ENCODE data around the gene RHBDL1.

RHBDL1 gene

DNA sequence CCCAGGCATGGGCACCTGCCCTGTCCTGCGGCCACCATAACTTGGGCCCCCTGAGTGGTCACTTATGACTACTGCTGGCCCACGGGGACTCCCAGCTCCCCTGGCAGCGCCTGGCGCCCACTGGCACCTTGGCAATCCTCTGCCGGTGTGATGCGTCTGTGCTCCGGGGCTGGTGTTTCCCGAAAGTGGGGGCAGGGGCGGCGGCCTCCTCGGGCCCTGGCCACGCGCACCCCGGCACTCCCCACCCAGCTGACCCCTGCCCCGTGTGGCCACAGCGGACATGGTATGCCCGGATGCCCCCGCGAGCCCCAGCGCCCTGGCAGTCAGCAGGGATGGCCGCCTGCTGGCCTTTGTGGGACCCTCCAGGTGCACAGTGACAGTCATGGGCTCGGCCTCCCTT lies 18.0 kb upstream of the RHBDL1 start:
- FAIRE-seq (no peak), DNase-seq (ENCODE audit: insufficient read length, low spot score) (no peak)
- TF ChIP-seq POLR2A (IDR thresholded peaks at IDR 0.05; ENCODE audit: low read depth, low read length) = no peak

- no peak for TF ChIP-seq POLR2A (IDR thresholded peaks at IDR 0.05; ENCODE audit: low read depth, low read length)
- FAIRE-seq (no peak), DNase-seq (ENCODE audit: insufficient read length, low spot score) (no peak)
Measured at GRCh38 chr16:658679-659571, 16.5 kb upstream of the RHBDL1 start.

DNA sequence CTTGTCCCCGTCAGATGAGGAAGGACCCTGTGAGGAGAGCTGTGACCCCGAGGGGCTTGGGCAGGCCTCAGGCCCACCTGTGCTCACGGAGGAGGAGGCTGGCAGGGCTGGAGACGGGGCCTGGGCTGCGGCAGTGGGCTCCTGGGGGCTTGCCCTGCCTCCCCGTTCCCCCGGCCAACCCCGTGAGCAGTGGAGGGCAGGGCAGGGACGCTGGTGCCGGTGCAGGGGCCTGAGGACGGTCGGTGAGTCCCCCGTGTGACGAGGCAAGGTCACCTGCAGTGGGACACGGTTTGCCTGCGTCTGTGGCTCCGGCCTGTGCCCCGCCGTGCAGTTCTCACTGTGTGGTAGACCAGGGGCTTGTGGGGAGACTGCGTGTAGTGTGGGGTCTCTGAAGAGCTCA lies 15.9 kb upstream of the RHBDL1 start:
- TF ChIP-seq POLR2A (IDR thresholded peaks at IDR 0.05; ENCODE audit: low read depth, low read length) = no peak
- FAIRE-seq (no peak), DNase-seq (ENCODE audit: insufficient read length, low spot score) (no peak)

DNA sequence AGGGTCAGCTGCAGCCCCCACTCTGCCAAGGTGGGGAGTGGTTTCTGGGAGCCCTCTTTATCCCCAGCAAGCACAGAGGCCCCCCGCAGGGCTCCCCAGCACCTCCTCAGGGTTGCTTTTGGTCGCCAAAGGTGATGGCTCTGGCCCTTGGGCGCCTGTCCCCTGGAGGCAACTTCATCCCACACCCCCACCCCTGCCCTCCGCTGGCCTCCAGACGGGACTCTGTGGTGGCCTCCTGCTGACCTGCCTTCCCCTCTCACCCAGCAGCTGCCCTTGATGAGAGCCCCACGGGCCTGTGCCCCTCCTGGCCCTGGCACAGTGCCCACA lies 15.4 kb upstream of the RHBDL1 start:
- FAIRE-seq (no peak), DNase-seq (ENCODE audit: insufficient read length, low spot score) (no peak)
- TF ChIP-seq POLR2A (IDR thresholded peaks at IDR 0.05; ENCODE audit: low read depth, low read length) = no peak

DNA sequence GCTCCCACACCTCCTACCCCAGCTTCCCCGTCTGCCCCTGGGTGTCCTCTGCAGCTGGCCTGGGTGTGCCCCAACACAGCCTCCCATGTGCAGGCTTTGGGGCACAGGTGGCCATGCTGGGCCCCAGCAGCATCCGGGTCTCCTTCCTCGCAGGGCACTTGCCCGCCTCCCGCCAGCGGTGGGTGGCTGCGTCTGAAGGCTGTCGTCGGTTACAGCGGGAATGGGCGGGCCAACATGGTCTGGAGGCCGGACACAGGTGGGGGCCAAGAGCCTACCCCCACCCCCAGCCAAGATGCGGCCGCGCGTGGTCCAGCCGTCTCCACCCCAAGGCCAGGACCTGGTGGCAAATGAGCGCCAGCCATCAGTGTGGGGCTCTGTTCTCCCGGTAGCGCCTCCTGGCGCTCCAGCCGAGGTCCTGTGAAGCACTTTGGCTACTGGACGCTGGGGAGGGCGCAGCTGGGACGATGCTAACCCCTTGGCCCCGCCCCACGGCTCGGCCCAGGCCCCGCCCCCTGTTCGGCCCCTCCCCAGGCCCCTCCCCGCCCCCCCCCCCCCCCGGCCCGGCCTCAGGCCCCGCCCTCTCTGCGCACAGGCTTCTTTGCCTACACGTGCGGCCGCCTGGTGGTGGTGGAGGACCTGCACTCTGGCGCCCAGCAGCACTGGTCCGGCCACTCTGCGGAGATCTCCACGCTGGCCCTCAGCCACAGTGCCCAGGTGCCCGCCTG lies 14.8 kb upstream of the RHBDL1 start:
- DNase-seq (ENCODE audit: insufficient read length, low spot score) = no peak
- TF ChIP-seq POLR2A (IDR thresholded peaks at IDR 0.05; ENCODE audit: low read depth, low read length) = no peak
- no peak for FAIRE-seq

DNA sequence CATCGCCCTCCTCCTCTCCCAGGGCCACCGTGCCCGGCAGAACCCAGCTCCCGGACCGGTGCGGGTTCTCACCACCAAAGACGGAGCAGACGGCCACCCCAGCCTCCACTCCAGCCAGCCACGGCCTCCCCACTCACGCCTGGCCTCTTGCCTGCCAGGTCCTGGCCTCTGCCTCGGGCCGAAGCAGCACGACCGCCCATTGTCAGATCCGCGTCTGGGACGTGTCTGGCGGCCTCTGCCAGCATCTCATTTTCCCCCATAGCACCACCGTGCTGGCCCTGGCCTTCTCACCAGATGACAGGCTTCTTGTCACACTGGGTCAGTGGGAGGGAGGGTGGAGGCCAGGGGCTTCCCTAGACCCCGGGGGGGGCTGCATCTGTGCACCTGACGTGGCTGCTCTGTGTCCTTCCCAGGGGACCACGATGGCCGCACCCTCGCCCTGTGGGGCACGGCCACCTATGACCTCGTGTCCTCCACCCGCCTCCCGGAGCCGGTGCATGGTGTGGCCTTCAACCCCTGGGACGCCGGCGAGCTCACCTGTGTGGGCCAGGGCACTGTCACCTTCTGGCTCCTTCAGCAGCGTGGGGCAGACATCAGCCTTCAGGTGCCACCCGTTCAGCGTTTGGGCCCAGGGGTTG lies 14.2 kb upstream of the RHBDL1 start:
- no peak for TF ChIP-seq POLR2A (IDR thresholded peaks at IDR 0.05; ENCODE audit: low read depth, low read length)
- DNase-seq (ENCODE audit: insufficient read length, low spot score) = no peak
- no peak for FAIRE-seq

- TF ChIP-seq POLR2A (IDR thresholded peaks at IDR 0.05; ENCODE audit: low read depth, low read length) = no peak
- FAIRE-seq = no peak
- no peak for DNase-seq (ENCODE audit: insufficient read length, low spot score)
Measured at GRCh38 chr16:662095-662494, 13.4 kb upstream of the RHBDL1 start.

GRCh38 chr16:662597-662996 lies 12.9 kb upstream of the RHBDL1 start:
- FAIRE-seq = no peak
- no peak for DNase-seq (ENCODE audit: insufficient read length, low spot score)
- no peak for TF ChIP-seq POLR2A (IDR thresholded peaks at IDR 0.05; ENCODE audit: low read depth, low read length)

DNA sequence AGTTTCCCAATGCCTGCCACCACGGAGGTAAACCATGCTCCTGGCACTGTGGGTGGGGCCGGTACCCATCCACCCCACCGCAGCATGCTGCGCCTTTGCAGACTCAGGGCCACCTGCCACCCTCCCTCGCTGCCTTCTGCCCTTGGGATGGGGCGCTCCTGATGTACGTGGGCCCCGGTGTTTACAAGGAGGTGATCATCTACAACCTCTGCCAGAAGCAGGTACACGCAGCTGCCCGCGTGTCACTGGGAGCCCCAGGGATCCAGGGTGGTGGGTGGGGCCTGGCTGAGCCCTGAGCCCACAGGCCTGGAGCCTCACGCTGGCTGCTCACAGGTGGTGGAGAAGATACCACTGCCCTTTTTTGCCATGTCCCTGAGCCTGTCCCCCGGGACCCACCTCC lies 8.9 kb upstream of the RHBDL1 start:
- DNase-seq (ENCODE audit: insufficient read length, low spot score) = no peak
- no peak for TF ChIP-seq POLR2A (IDR thresholded peaks at IDR 0.05; ENCODE audit: low read depth, low read length)
- no peak for FAIRE-seq

- no peak for DNase-seq (ENCODE audit: insufficient read length, low spot score)
- no peak for TF ChIP-seq POLR2A (IDR thresholded peaks at IDR 0.05; ENCODE audit: low read depth, low read length)
- FAIRE-seq = no peak
Measured at GRCh38 chr16:667113-667779, 8.2 kb upstream of the RHBDL1 start.

DNA sequence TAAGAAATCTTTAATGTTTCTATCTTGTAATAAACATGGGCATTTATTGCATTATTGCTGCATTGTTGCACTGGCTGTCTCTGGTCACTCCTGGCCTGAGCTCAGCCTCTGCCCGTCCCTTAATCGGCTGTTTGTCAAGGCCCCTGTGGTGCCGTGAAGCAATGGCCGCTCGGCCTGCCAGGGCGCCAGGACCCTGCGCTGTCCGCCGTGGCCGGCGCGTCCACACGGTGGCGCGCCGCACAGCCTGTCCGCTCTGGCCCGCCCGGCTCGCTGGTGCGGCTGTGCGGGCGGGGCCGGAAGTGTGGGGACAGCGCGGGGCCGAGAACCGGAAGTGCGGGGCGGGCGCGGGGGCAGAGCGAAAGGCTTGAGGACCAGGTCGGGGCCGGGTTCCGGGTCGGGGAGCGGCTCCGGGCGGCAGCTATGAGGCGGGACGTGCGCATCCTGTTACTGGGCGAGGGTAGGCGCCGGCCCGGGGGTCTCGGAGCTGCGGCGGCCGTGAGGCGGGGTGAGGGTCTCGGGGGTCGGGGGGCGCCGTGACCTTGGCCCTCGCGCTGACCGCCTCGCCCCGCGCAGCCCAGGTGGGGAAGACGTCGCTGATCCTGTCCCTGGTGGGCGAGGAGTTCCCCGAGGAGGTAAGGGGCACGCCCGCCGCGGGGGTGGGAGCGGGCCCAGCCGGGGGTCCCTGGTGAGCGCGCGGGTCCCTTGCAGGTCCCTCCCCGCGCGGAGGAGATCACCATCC lies 7.5 kb upstream of the RHBDL1 start, which contains the start of gene RHOT2:
RHOT2 (plus strand) TSS at position 353 of the 739 bp plus-strand sequence; CDS start at position 421, 68 bp downstream.
- FAIRE-seq = no peak
- peak; percentile 81 for TF ChIP-seq POLR2A (IDR thresholded peaks at IDR 0.05; ENCODE audit: low read depth, low read length)
- DNase-seq (ENCODE audit: insufficient read length, low spot score) = peak; percentile 95

- TF ChIP-seq POLR2A (IDR thresholded peaks at IDR 0.05; ENCODE audit: low read depth, low read length) = no peak
- FAIRE-seq (no peak), DNase-seq (ENCODE audit: insufficient read length, low spot score) (no peak)
Measured at GRCh38 chr16:668519-669171, 6.8 kb upstream of the RHBDL1 start.

DNA sequence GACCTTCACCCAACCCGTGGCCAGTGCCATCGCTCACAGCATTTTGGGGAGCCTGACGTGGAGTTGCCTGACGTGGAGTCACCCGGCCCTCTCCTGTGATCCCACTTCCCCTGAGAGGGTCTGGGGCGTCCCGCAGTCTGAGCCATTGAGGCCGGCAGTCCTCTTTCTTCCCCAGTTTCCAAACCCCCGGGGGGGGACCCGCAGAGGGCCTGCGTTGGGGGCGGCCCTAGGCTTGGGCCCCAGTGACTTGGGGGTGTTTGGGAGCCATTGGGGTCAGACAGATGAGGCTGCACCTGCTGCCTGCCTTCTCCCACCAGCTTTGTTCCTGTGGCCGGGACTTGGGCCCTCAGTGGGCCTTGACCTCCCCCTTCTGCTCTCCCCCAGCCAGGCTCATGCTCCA lies 5.8 kb upstream of the RHBDL1 start:
- FAIRE-seq = no peak
- no peak for DNase-seq (ENCODE audit: insufficient read length, low spot score)
- TF ChIP-seq POLR2A (IDR thresholded peaks at IDR 0.05; ENCODE audit: low read depth, low read length) = no peak

Measured in H54 (cell line).